Dendritic cell treated with granulocyte-macrophage colony-stimulating factor and Interleukin-4, amounts not matched to agents 40 ng/mL and 50 ng/mL, for 4 days (primary cell): ENCODE measurements around the gene ASTN2.

Experiments used
- H3K27ac Mint-ChIP-seq: one replicate; pipeline ENCODE4 v1.8.0; 2022; ENCODE audit warnings: mild to moderate bottlenecking, mixed read lengths
- H3K27me3 Mint-ChIP-seq: one replicate; pipeline ENCODE4 v1.8.0; 2022; ENCODE audit warnings: mild to moderate bottlenecking, mixed read lengths
- H3K36me3 Mint-ChIP-seq: one replicate; pipeline ENCODE4 v1.8.0; 2022; ENCODE audit warnings: low read depth, mixed read lengths
- H3K4me1 Mint-ChIP-seq: one replicate; pipeline ENCODE4 v1.8.0; 2022; ENCODE audit warnings: low read depth, mixed read lengths
- H3K4me3 Mint-ChIP-seq: one replicate; pipeline ENCODE4 v1.8.0; 2022; ENCODE audit warnings: mild to moderate bottlenecking, moderate library complexity, mixed read lengths
- H3K9me3 Mint-ChIP-seq: one replicate; pipeline ENCODE4 v1.8.0; 2022; ENCODE audit warnings: mixed read lengths
- intact Hi-C: fragments of 100-400 bp; cut with micrococcal nuclease; formaldehyde crosslinking; loops from one replicate; pipeline ENCODE4 v1.15.0; 2022

Gene ASTN2

GRCh38 chr9:117125531-117125930 is 289.3 kb downstream of the ASTN2 start:
- H3K36me3 Mint-ChIP-seq: no peaks in the 10 kb centered on the region
- no peak overlapping the region for H3K27ac Mint-ChIP-seq
- peaks cover 11% of the 10 kb centered on the region for H3K9me3 Mint-ChIP-seq
- H3K27me3 Mint-ChIP-seq: no peaks in the 10 kb centered on the region
- intact Hi-C loops: no loop called here
- no peaks in the 10 kb centered on the region for H3K4me1 Mint-ChIP-seq
- no peak overlapping the region for H3K4me3 Mint-ChIP-seq

GRCh38 chr9:117123729-117124128 is 291.1 kb downstream of the ASTN2 start:
- H3K27me3 Mint-ChIP-seq: no peaks in the 10 kb centered on the region
- no peaks in the 10 kb centered on the region for H3K4me1 Mint-ChIP-seq
- peaks cover 7% of the 10 kb centered on the region for H3K9me3 Mint-ChIP-seq
- H3K36me3 Mint-ChIP-seq: no peaks in the 10 kb centered on the region
- no peak overlapping the region for H3K27ac Mint-ChIP-seq
- H3K4me3 Mint-ChIP-seq: no peak overlapping the region
- intact Hi-C loops: no loop called here

DNA sequence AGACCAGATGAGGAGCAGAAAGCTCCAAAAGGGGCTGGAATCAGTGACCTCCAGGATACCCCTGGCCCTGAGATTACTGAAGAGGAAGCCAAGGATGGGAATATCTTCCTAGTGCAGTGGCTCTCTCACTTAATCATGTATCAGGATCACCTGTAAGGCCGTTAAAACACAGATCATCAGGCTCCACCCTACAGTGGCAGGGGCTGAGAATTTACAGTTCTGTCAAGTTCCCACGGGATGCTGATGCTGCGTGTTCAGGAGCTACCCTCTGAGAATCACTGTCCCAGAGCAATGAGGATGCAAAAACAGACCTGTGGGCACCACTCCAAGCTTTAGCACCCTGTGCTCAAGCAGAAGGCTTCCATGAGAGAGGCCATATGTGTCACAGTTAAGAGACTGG is 291.9 kb downstream of the ASTN2 start:
- intact Hi-C loops: no loop called here
- Mint-ChIP-seq H3K36me3 (no peaks in the 10 kb centered on the region), H3K9me3 (no peaks in the 10 kb centered on the region), H3K4me3 (no peak overlapping the region), H3K4me1 (no peaks in the 10 kb centered on the region), H3K27me3 (no peaks in the 10 kb centered on the region), H3K27ac (no peak overlapping the region)

DNA sequence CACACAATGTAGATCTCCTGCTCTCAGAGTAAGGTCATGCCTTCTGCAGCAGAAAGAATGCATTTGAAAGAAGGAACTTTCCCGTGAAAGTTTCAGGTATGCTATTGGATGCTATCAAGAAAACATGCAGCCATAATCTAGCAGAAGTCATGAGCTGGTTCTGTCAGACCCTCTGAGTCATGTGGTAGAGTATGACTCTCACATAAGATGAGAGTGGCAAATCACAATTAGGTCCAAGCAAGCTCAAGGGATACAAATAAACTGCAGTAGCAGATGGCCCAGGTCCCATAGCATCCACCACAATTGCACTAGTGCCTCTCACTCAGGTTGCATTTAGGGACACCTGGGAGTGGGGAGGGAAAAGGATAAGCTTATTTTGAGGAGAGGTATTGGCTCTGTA is 292.8 kb downstream of the ASTN2 start:
- Mint-ChIP-seq H3K36me3 (no peaks in the 10 kb centered on the region), H3K27ac (no peak overlapping the region), H3K9me3 (no peaks in the 10 kb centered on the region), H3K4me1 (no peaks in the 10 kb centered on the region), H3K27me3 (no peaks in the 10 kb centered on the region), H3K4me3 (no peak overlapping the region)
- intact Hi-C loops: no loop called here

DNA sequence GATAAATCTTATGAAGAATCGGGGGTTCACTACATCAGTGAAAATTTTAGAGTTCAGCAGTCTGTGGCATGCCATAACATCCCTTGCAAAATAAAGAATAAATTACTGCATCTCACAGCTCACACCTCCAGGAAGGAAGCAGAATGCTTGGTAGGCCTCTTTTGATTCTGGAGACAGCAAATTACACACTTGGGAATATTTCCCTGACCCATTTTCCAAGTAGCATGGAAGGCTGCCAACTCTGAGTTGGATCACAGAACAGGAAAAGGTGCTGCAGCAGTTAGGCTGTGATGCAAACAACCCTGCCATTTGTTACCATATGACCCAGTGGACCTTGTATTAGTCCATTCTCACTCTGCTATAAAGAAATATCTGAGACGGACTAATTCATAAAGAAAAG is 293.5 kb downstream of the ASTN2 start:
- Mint-ChIP-seq H3K36me3 (no peaks in the 10 kb centered on the region), H3K27me3 (no peaks in the 10 kb centered on the region), H3K4me1 (no peaks in the 10 kb centered on the region), H3K27ac (no peak overlapping the region), H3K4me3 (no peak overlapping the region), H3K9me3 (no peaks in the 10 kb centered on the region)
- intact Hi-C loops: no loop called here

DNA sequence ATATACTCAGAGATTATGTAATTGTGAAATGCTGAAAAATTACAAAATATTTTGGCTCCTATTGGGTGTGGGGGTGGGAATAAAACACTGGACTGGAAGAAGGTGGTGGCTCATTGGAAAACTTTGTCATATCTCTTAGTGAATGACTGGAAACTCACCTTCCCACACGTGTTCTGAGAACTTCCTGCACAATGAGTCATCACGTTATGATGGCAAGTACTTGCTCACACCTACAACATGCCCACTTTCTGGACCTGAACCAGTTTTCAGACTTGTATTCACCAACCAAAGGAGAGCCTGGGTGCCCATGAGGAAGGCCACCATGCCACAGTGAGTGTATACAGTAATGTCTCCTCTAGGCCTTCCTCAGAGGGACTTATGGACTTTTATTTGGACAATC is 294.8 kb downstream of the ASTN2 start:
- Mint-ChIP-seq H3K4me1 (no peaks in the 10 kb centered on the region), H3K27ac (no peak overlapping the region), H3K27me3 (no peaks in the 10 kb centered on the region), H3K36me3 (no peaks in the 10 kb centered on the region), H3K9me3 (no peaks in the 10 kb centered on the region), H3K4me3 (no peak overlapping the region)
- intact Hi-C loops: no loop called here

DNA sequence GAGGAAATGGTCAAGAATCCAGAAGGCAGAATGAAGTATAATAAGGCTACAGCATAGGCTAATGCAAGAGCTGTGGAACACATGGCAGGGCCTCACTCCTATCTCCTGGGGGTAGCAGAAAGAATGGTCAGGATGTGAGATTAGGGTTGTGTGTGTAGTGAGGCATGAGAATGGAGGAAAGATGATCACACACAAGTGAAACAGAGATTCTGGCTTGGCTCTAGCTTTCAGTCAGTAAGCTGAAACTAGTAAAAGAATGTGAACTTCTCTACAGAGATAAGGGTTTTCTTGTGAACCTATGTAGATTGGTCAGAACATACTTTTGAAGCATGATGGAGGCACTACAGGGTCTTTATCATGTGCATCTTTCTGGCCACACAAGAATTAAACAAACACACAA is 298.8 kb downstream of the ASTN2 start:
- Mint-ChIP-seq H3K27me3 (no peaks in the 10 kb centered on the region), H3K4me3 (no peak overlapping the region), H3K27ac (no peak overlapping the region)

DNA sequence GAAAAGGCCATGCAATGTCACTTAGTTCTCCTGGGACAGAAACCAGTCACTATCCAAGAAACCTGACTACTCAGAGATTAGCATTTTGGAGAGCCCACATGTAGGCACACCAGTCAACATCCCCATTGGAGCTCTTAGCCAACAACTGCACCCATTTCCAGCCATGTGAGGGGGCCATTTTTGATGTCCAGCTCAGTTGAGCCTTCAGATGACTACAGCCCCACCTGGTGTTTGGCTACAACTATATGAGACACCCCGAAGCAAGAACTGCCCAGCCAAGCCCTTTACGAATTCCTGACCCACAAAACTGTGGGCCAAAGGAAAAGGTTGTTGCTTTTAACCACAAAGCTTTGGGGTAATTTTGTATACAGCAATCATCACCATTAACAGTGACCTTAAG is 300.1 kb downstream of the ASTN2 start:
- H3K4me3 Mint-ChIP-seq: no peak overlapping the region
- no peaks in the 10 kb centered on the region for H3K9me3 Mint-ChIP-seq
- intact Hi-C loops: no loop called here
- H3K27ac Mint-ChIP-seq: no peak overlapping the region
- H3K36me3 Mint-ChIP-seq: no peaks in the 10 kb centered on the region
- no peaks in the 10 kb centered on the region for H3K27me3 Mint-ChIP-seq
- H3K4me1 Mint-ChIP-seq: no peaks in the 10 kb centered on the region

More for the DNA sequence above, 298.8 kb downstream of the ASTN2 start:
- H3K36me3 Mint-ChIP-seq: no peaks in the 10 kb centered on the region
- H3K4me1 Mint-ChIP-seq: no peaks in the 10 kb centered on the region
- no peaks in the 10 kb centered on the region for H3K9me3 Mint-ChIP-seq
- intact Hi-C loops: no loop called here

- H3K4me1 Mint-ChIP-seq: no peaks in the 10 kb centered on the region
- intact Hi-C loops: no loop called here
- H3K27me3 Mint-ChIP-seq: no peaks in the 10 kb centered on the region
- no peaks in the 10 kb centered on the region for H3K36me3 Mint-ChIP-seq
- no peak overlapping the region for H3K27ac Mint-ChIP-seq
- peaks cover 6% of the 10 kb centered on the region for H3K9me3 Mint-ChIP-seq
- no peak overlapping the region for H3K4me3 Mint-ChIP-seq
Observed at GRCh38 chr9:117104716-117105495, 310.0 kb downstream of the ASTN2 start.

DNA sequence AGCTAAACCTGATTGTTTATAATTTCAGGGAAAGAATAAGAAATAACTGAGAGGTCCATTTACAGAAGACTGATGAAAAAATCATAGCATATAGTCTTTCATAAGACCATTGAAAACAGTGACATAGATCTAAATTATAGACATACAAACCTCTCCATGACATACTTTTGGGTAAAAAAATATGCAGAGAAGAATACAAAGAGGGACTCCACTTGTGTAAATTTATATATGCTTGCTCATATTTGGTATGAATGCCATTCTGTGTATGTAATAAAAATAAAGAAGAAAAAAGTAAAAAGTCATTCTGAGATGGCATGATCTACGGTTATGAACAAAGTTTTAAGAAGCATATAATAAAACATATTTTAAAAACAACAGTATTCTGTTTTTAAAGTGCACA is 310.7 kb downstream of the ASTN2 start:
- H3K27ac Mint-ChIP-seq: no peak overlapping the region
- H3K27me3 Mint-ChIP-seq: no peaks in the 10 kb centered on the region
- H3K9me3 Mint-ChIP-seq: peaks cover 6% of the 10 kb centered on the region
- H3K4me3 Mint-ChIP-seq: no peak overlapping the region
- no peaks in the 10 kb centered on the region for H3K36me3 Mint-ChIP-seq
- intact Hi-C loops: no loop called here
- H3K4me1 Mint-ChIP-seq: no peaks in the 10 kb centered on the region

GRCh38 chr9:117103438-117104110 is 311.3 kb downstream of the ASTN2 start:
- Mint-ChIP-seq H3K27me3 (no peaks in the 10 kb centered on the region), H3K4me3 (no peak overlapping the region), H3K27ac (no peak overlapping the region), H3K4me1 (no peaks in the 10 kb centered on the region), H3K36me3 (no peaks in the 10 kb centered on the region), H3K9me3 (peaks cover 6% of the 10 kb centered on the region)
- intact Hi-C loops: no loop called here

DNA sequence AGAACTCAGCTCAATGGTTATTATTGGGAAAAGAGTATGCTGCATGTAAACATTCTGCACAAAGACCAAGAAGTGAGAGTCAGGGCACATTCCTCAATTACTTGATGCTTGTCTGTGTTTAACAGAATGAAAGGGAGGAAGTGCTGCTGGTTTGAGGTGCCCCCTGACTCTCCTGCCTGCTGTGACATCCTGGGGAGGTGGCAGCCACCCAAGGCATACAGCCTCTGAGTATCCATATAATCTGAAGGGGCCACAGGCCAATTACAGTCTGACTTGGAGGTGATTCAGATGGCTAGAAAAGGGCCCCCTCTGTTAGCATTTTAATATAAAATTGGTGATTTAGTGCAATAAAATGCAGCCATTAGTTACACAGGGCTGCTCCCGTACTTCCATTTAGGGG is 313.8 kb downstream of the ASTN2 start:
- H3K27ac Mint-ChIP-seq: no peak overlapping the region
- no peaks in the 10 kb centered on the region for H3K9me3 Mint-ChIP-seq
- H3K36me3 Mint-ChIP-seq: no peaks in the 10 kb centered on the region
- H3K4me3 Mint-ChIP-seq: no peak overlapping the region
- no peaks in the 10 kb centered on the region for H3K27me3 Mint-ChIP-seq
- H3K4me1 Mint-ChIP-seq: no peaks in the 10 kb centered on the region
- intact Hi-C loops: no loop called here

DNA sequence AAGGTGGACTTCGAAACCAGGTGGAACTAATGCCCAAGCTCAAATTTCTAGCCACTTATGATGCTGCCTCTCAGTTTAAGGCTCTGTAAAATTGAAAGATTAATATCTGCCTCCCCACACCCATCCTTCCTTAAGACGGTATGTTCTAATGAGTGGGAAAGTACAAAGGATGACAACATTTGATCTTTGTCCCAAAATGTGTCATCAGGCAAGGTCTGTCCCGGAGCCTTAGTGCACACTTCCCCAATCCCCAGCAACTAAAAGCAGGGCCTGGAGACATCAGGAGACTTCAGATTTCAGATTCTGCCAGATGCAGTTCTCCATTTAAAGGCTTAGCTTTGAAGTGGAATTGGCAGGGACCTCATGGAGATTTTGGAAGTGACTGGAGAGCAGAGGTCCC is 316.5 kb downstream of the ASTN2 start:
- no peaks in the 10 kb centered on the region for H3K36me3 Mint-ChIP-seq
- intact Hi-C loops: no loop called here
- H3K4me3 Mint-ChIP-seq: no peak overlapping the region
- no peaks in the 10 kb centered on the region for H3K9me3 Mint-ChIP-seq
- no peaks in the 10 kb centered on the region for H3K27me3 Mint-ChIP-seq
- no peak overlapping the region for H3K27ac Mint-ChIP-seq
- H3K4me1 Mint-ChIP-seq: no peaks in the 10 kb centered on the region

DNA sequence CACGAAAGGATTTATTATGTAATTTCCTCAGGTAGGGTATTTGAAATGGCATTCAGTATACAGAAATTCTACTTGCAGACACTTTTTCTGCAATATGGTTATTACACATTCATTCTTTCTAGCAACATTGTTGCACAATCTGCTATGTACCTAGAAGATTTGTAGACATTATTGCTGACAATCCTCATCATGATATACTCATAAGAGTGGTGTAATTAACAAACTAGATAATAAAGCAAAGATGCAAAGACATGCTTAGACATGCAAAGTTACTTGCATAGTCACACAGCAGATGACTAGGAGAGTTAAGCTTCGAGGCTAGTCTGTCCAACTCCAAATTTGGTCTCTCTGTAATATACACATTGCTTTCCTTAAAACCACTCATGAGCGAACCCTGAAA is 317.1 kb downstream of the ASTN2 start:
- Mint-ChIP-seq H3K4me3 (no peak overlapping the region), H3K27ac (no peak overlapping the region), H3K27me3 (no peaks in the 10 kb centered on the region), H3K9me3 (no peaks in the 10 kb centered on the region), H3K36me3 (no peaks in the 10 kb centered on the region), H3K4me1 (no peaks in the 10 kb centered on the region)
- intact Hi-C loops: no loop called here

- no peak overlapping the region for H3K4me3 Mint-ChIP-seq
- H3K36me3 Mint-ChIP-seq: no peaks in the 10 kb centered on the region
- H3K9me3 Mint-ChIP-seq: no peaks in the 10 kb centered on the region
- H3K4me1 Mint-ChIP-seq: no peaks in the 10 kb centered on the region
- intact Hi-C loops: no loop called here
- peaks cover 1% of the 10 kb centered on the region for H3K27me3 Mint-ChIP-seq
- no peak overlapping the region for H3K27ac Mint-ChIP-seq
Observed at GRCh38 chr9:117096138-117096537, 318.7 kb downstream of the ASTN2 start.
